Epithelial cell of proximal tubule (primary cell): Measurements from ENCODE around the gene MED12. TPM values are rescaled to one million over a fixed set of nuclear protein-coding genes. Genes with fewer than 3 reads are reported as not detected.
"Not testable (repeated sequence)": the region's sequence is repeated elsewhere in the genome, so short reads cannot be mapped to it uniquely, and the experiment has no call there.

Source experiments
- DNase-seq: peaks from one replicate; pipeline ENCODE4 v3.0.0-alpha.2; 2011; ENCODE audit warnings: low read depth
- H3K4me3 ChIP-seq: 2 replicates; pipeline ENCODE4 v1.5.1; 2011; ENCODE audit warnings: low read depth, mild to moderate bottlenecking, low read length
- total RNA-seq: library from RNA; depleted of rRNA; stranded (reverse); fragments of >200 nt; gene quantifications from 2 replicates; pipeline ENCODE4 v1.2.3, GENCODE V29; 2015
- TF ChIP-seq, protein P1 (sequence below): conservative IDR thresholded peaks from 2 replicates; pipeline ENCODE4 v1.5.1; 2012; ENCODE audit warnings: low read depth, mild to moderate bottlenecking, low read length

Gene MED12
- total RNA-seq, 1 donor from 2014 or later, result 13.4 TPM

GRCh38 chrX:71170660-71171059 is 52.3 kb downstream of the MED12 start:
- TF ChIP-seq, protein P1, sequence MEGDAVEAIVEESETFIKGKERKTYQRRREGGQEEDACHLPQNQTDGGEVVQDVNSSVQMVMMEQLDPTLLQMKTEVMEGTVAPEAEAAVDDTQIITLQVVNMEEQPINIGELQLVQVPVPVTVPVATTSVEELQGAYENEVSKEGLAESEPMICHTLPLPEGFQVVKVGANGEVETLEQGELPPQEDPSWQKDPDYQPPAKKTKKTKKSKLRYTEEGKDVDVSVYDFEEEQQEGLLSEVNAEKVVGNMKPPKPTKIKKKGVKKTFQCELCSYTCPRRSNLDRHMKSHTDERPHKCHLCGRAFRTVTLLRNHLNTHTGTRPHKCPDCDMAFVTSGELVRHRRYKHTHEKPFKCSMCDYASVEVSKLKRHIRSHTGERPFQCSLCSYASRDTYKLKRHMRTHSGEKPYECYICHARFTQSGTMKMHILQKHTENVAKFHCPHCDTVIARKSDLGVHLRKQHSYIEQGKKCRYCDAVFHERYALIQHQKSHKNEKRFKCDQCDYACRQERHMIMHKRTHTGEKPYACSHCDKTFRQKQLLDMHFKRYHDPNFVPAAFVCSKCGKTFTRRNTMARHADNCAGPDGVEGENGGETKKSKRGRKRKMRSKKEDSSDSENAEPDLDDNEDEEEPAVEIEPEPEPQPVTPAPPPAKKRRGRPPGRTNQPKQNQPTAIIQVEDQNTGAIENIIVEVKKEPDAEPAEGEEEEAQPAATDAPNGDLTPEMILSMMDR, result no peak
- no peak overlapping the region for H3K4me3 ChIP-seq
- DNase-seq, result no peak

- H3K4me3 ChIP-seq, result no peak overlapping the region
- DNase-seq, result no peak
- TF ChIP-seq, protein P1, result no peak
Observed at GRCh38 chrX:71171110-71171801, 52.9 kb downstream of the MED12 start.

DNA sequence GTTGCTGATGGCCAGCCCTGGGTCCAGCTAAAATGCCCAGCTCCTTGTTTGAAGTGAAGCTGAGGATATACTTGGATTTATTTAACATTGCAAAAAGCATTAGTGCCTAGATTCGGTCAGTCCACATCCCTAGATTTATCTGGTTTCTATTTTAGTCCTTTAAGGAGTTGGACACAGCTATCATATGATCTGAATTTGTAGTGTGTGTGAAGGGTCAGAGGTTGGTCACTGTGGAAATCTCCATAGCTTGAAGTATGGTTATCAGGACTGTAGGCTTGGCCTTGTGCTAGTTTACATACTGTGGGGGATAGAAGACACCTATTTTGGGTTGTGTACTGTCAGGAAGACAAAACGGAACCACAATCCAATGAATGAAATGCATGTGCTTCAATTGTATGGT is 55.0 kb downstream of the MED12 start:
- TF ChIP-seq, protein P1, result no peak
- no peak for DNase-seq
- no peak overlapping the region for H3K4me3 ChIP-seq

DNA sequence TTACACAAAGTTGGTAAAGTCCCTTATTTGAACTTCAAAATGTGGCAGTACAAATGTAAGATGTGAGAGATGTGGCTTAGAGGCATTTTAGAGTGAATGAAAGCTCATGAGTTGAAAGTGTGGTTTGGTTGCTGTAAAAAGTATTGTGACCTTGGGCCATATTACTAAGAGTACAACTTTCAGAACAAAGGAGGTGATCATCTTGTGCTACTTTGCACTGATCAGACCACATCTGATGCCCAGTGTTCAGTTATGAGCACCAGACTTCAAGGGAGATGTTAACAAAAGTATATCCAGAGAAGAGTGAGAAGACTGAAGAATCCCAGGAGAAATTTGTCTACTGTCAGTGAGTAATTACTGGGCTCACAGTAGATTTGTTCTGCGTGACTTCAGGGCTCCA is 56.4 kb downstream of the MED12 start:
- TF ChIP-seq, protein P1, result no peak

DNA sequence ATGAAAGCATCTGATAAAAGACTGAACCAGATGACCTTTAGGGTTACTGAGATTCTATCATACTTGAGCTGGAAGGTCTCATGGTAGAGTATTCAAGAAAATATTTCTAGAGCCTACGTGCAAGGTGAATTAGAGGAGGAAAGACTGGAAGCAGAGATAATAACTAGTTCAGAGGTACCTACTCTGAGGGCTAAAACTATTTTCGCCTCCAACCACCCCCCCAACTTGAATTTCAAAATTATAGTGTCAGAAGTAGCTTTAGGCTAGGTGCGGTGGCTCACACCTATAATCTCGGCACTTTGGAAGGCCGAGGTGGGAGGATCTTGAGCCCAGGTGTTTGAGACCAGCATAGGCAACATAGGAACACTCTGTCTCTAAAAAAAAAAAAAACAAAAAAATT is 57.1 kb downstream of the MED12 start:
- no peak overlapping the region for H3K4me3 ChIP-seq
- no peak for DNase-seq
- TF ChIP-seq, protein P1, result no peak

More for the DNA sequence above, 56.4 kb downstream of the MED12 start:
- no peak for DNase-seq
- no peak overlapping the region for H3K4me3 ChIP-seq

GRCh38 chrX:71177327-71177726 is 58.9 kb downstream of the MED12 start:
- no peak overlapping the region for H3K4me3 ChIP-seq
- no peak for DNase-seq
- TF ChIP-seq, protein P1, result no peak

DNA sequence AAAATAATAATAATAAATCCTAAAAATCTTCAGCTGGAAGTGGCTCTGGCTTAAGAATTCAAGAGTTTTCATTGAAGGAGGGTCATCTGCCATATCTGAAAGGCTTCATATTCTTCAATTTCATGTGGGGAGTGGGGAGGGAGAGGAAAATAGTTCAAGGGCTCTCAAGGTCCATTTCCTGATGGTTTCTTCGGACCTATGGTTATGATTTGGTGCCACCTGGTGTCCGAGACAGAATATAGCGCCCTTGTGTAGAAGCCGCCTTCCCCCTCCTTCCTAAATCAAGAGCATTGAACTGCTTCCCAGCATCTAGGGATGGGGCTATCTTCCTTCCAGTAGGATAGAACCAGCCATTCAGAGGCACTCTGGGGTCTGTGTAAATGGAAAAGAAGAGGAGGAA is 60.5 kb downstream of the MED12 start:
- TF ChIP-seq, protein P1, result peak; percentile 62
- H3K4me3 ChIP-seq, result no peak overlapping the region
- DNase-seq, result no peak

DNA sequence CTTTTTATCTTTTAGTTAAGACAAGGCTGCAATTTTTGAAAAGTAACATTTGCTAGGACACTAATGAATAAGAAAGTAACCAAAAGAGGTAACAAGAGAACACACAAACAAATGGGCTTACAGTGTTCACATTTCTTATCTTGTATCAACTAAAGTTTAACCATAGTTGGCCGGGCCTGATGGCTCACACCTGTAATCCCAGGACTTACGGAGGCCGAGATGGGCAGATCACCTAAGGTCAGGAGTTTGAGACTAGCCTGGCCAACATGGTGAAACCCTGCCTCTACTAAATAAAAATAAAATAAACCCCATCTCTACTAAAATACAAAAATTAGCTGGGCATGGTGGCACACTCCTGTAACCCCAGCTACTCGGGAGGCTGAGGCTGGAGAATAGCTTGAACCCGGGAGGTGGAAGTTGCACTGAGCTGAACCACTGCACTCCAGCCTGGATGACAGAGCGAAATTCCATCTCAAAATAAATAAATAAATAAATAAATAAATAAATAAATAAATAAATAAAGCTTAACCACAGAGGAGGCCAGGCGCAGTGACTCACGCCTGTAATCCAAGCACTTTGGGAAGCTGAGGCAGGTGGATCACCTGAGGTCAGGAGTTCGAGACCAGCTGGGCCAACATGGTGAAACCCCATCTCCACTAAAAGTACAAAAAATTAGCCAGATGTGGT is 62.3 kb downstream of the MED12 start:
- H3K4me3 ChIP-seq, DNase-seq: not testable (repeated sequence)
